DOHH2 (cell line): ENCODE measurements around the gene ACP2.

Experiments
- EZH2phosphoT487 ChIP-seq: fragments of 200-600 bp; sonication (generic); IDR thresholded peaks from 2 replicates; pipeline ENCODE4 v1.6.1; 2017; ENCODE audit warnings: borderline replicate concordance, mild to moderate bottlenecking, antibody characterized with exemption, low read length, moderate library complexity, mixed read lengths
- TF ChIP-seq, protein P1 (sequence below): fragments of 200-600 bp; sonication (generic); IDR thresholded peaks from one replicate; pipeline ENCODE4 v1.5.1; 2014; ENCODE audit warnings: antibody characterized with exemption, mild to moderate bottlenecking, low read depth, low read length; ENCODE audit not compliant: poor library complexity, severe bottlenecking

DNA sequence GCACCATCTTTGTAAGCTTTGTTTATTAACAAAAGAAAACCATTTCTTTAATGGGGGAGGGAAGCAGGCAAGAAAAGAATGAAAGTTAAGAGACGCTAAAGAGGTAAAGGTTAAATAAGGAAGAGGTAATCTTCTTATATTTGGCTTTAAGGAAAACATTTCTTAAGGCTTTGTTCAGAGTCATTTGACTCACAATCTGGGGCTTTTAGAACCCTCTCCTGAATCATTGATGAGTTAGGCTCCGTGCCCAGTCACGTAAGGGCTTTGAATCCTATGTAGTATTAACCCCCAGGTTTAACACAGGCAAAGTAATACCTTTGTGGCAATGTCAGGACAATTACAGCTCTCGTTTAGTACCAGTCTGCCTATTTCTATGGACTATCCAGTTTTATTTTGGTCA is 47.4 kb upstream of the ACP2 start:
- TF ChIP-seq, protein P1, sequence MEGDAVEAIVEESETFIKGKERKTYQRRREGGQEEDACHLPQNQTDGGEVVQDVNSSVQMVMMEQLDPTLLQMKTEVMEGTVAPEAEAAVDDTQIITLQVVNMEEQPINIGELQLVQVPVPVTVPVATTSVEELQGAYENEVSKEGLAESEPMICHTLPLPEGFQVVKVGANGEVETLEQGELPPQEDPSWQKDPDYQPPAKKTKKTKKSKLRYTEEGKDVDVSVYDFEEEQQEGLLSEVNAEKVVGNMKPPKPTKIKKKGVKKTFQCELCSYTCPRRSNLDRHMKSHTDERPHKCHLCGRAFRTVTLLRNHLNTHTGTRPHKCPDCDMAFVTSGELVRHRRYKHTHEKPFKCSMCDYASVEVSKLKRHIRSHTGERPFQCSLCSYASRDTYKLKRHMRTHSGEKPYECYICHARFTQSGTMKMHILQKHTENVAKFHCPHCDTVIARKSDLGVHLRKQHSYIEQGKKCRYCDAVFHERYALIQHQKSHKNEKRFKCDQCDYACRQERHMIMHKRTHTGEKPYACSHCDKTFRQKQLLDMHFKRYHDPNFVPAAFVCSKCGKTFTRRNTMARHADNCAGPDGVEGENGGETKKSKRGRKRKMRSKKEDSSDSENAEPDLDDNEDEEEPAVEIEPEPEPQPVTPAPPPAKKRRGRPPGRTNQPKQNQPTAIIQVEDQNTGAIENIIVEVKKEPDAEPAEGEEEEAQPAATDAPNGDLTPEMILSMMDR = no peak
- no peak for TF ChIP-seq EZH2phosphoT487
